H9 (cell line): ENCODE results near the gene ATXN7. TPM values are rescaled to one million over a fixed set of nuclear protein-coding genes. Genes with fewer than 3 reads are reported as not detected.

Experiments
- DNase-seq: peaks from one replicate; pipeline ENCODE4 v3.0.0-alpha.2; 2017
- H2AFZ ChIP-seq: one replicate; pipeline ENCODE4 v1.6.1; 2013; ENCODE audit warnings: mild to moderate bottlenecking, low read length, control low read depth, moderate library complexity
- H2AK5ac ChIP-seq: 2 replicates; pipeline ENCODE4 v1.6.1; 2013; ENCODE audit warnings: low read length, control low read depth, mixed read lengths; ENCODE audit not compliant: insufficient read length
- H2BK120ac ChIP-seq: one replicate; pipeline ENCODE4 v1.6.1; 2013; ENCODE audit warnings: low read depth, mild to moderate bottlenecking, low read length, control low read depth, inconsistent platforms; ENCODE audit not compliant: poor library complexity, severe bottlenecking
- H2BK12ac ChIP-seq: 2 replicates; pipeline ENCODE4 v1.6.1; 2013; ENCODE audit warnings: low read length, control low read depth, mixed read lengths, low read depth; ENCODE audit not compliant: insufficient read length
- H2BK15ac ChIP-seq: 2 replicates; pipeline ENCODE4 v1.6.1; 2013; ENCODE audit warnings: low read depth, low read length, control low read depth
- H2BK20ac ChIP-seq: one replicate; pipeline ENCODE4 v1.6.1; 2013; ENCODE audit warnings: low read depth, mild to moderate bottlenecking, low read length, control low read depth, inconsistent platforms; ENCODE audit not compliant: poor library complexity, severe bottlenecking
- H2BK5ac ChIP-seq: 2 replicates; pipeline ENCODE4 v1.6.1; 2013; ENCODE audit warnings: low read length, control low read depth, mixed read lengths; ENCODE audit not compliant: insufficient read length
- H3K14ac ChIP-seq: 2 replicates; pipeline ENCODE4 v1.6.1; 2013; ENCODE audit warnings: low read length, control low read depth; ENCODE audit not compliant: insufficient read depth
- H3K18ac ChIP-seq: 2 replicates; pipeline ENCODE4 v1.6.1; 2013; ENCODE audit warnings: low read depth, mild to moderate bottlenecking, mixed read lengths, low read length, control low read depth; ENCODE audit not compliant: insufficient read length
- H3K23ac ChIP-seq: 2 replicates; pipeline ENCODE4 v1.6.1; 2013; ENCODE audit warnings: low read length, control low read depth, mixed read lengths, low read depth; ENCODE audit not compliant: insufficient read length
- H3K23me2 ChIP-seq: 2 replicates; pipeline ENCODE4 v1.6.1; 2013; ENCODE audit warnings: low read depth, mild to moderate bottlenecking, mixed read lengths, low read length, control low read depth; ENCODE audit not compliant: insufficient read length, poor library complexity, severe bottlenecking
- H3K27ac ChIP-seq: 2 replicates; pipeline ENCODE4 v1.5.1; 2013; ENCODE audit warnings: low read length, control low read depth, mixed read lengths, low read depth; ENCODE audit not compliant: insufficient read length
- H3K27me3 ChIP-seq: 2 replicates; pipeline ENCODE4 v1.6.1; 2013; ENCODE audit warnings: low read length, control low read depth, inconsistent platforms; ENCODE audit not compliant: insufficient read depth
- H3K4ac ChIP-seq: 2 replicates; pipeline ENCODE4 v1.6.1; 2013; ENCODE audit warnings: low read depth, mild to moderate bottlenecking, control low read depth, inconsistent platforms, low read length, moderate library complexity
- H3K4me1 ChIP-seq: 2 replicates; pipeline ENCODE4 v1.6.1; 2013; ENCODE audit warnings: low read length, control low read depth, inconsistent platforms; ENCODE audit not compliant: insufficient read depth
- H3K4me2 ChIP-seq: 2 replicates; pipeline ENCODE4 v1.6.1; 2013; ENCODE audit warnings: low read length, control low read depth, mixed read lengths; ENCODE audit not compliant: insufficient read length, insufficient read depth
- H3K56ac ChIP-seq: 2 replicates; pipeline ENCODE4 v1.6.1; 2013; ENCODE audit warnings: low read depth, mild to moderate bottlenecking, mixed read lengths, low read length, control low read depth; ENCODE audit not compliant: insufficient read length
- H3K79me1 ChIP-seq: 2 replicates; pipeline ENCODE4 v1.6.1; 2013; ENCODE audit warnings: low read depth, mild to moderate bottlenecking, moderate library complexity, low read length, control low read depth, inconsistent platforms; ENCODE audit not compliant: insufficient read depth, poor library complexity, severe bottlenecking
- H3K79me2 ChIP-seq: 2 replicates; pipeline ENCODE4 v1.6.1; 2013; ENCODE audit warnings: low read length, control low read depth, inconsistent platforms; ENCODE audit not compliant: insufficient read depth
- H3K9ac ChIP-seq: 2 replicates; pipeline ENCODE4 v1.6.1; 2013; ENCODE audit warnings: low read length, control low read depth, mixed read lengths; ENCODE audit not compliant: insufficient read length; ENCODE audit errors: extremely low read depth
- H3K9me3 ChIP-seq: one replicate; pipeline ENCODE4 v1.6.1; 2013; ENCODE audit warnings: low read depth, low read length, inconsistent platforms; ENCODE audit not compliant: control insufficient read depth
- H3T11ph ChIP-seq: one replicate; pipeline ENCODE4 v1.6.1; 2013; ENCODE audit warnings: mild to moderate bottlenecking, low read length, control low read depth, inconsistent platforms
- H4K20me1 ChIP-seq: one replicate; pipeline ENCODE4 v1.6.1; 2013; ENCODE audit not compliant: control insufficient read depth, insufficient read length, insufficient read depth
- H4K5ac ChIP-seq: 2 replicates; pipeline ENCODE4 v1.6.1; 2013; ENCODE audit warnings: low read depth, mild to moderate bottlenecking, mixed read lengths, low read length, control low read depth; ENCODE audit not compliant: insufficient read length
- H4K8ac ChIP-seq: replicated peaks from 2 replicates; pipeline ENCODE4 v1.6.1; 2013; ENCODE audit warnings: low read length, control low read depth, mixed read lengths, low read depth; ENCODE audit not compliant: insufficient read length
- H4K91ac ChIP-seq: 2 replicates; pipeline ENCODE4 v1.6.1; 2013; ENCODE audit warnings: low read depth, mild to moderate bottlenecking, moderate library complexity, mixed read lengths, low read length, control low read depth; ENCODE audit not compliant: insufficient read length
- H3K27ac Mint-ChIP-seq, 3 experiments: 2 replicates in 2 of 3; 3 replicates in 1 of 3; pipeline ENCODE4 v1.8.0; 2020 to 2021; ENCODE audit warnings: mixed read lengths in 3 of 3, mild to moderate bottlenecking in 1 of 3, moderate library complexity in 1 of 3
- H3K27me3 Mint-ChIP-seq: 2 replicates; pipeline ENCODE4 v1.8.0; 2021; ENCODE audit warnings: low read depth, mild to moderate bottlenecking, moderate library complexity, mixed read lengths
- H3K36me3 Mint-ChIP-seq, 3 experiments: 2 replicates in 2 of 3; 3 replicates in 1 of 3; pipeline ENCODE4 v1.8.0; 2020 to 2021; ENCODE audit warnings: low read depth in 3 of 3, mixed read lengths in 3 of 3; ENCODE audit not compliant: insufficient read depth in 1 of 3
- H3K4me1 Mint-ChIP-seq, 2 experiments: 2 replicates each; pipeline ENCODE4 v1.8.0; 2020; ENCODE audit warnings: mixed read lengths in 2 of 2
- H3K4me3 Mint-ChIP-seq, 2 experiments: 2 replicates in 1 of 2; 3 replicates in 1 of 2; pipeline ENCODE4 v1.8.0; 2020 to 2021; ENCODE audit warnings: mild to moderate bottlenecking in 2 of 2, mixed read lengths in 2 of 2, moderate library complexity in 1 of 2
- H3K9me3 Mint-ChIP-seq, 2 experiments: 2 replicates in 1 of 2; 3 replicates in 1 of 2; pipeline ENCODE4 v1.8.0; 2020; ENCODE audit warnings: mild to moderate bottlenecking in 2 of 2, mixed read lengths in 2 of 2, moderate library complexity in 1 of 2
- WGBS: extraction: QIAGEN DNeasy Blood & Tissue Kit; methylation state at CpG from one replicate; pipeline ENCODE4 v1.1.7; 2013; ENCODE audit warnings: missing lambda C conversion rate, low lambda C conversion rate, mixed read lengths; ENCODE audit not compliant: insufficient read length; ENCODE audit errors: extremely low coverage; 5-methylcytosine and 5-hydroxymethylcytosine counted together
- total RNA-seq: library from RNA; stranded (reverse); gene quantifications from 2 replicates; pipeline ENCODE4 v1.2.1, GENCODE V29; 2021
- TF ChIP-seq, protein P1 (sequence below): fragments of 200-600 bp; sonication (generic); conservative IDR thresholded peaks from 3 replicates; pipeline ENCODE4 v1.8.0; 2021; ENCODE audit warnings: antibody characterized with exemption, mild to moderate bottlenecking

Gene ATXN7
- total RNA-seq, 1 experiment from 2014 or later, result 21.5 TPM

DNA sequence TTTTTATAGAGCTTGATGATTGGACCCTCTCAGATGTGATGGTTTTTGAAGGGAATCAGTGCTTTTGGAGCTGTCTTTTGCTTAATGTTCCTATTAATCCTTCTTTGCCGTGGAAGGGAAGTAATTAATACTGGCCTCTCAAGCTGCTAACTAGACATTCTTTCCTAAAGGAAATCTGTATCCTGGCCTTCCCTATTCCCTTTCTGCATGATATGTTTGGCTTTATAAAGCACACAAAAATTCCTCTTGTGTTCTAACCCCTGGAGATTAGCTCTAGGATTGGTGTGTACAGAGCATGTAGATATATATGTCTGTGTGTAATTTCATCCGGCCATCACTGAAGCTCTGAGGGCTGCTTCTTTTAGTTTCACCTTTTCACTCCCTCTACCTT is 6.9 kb downstream of the ATXN7 start:
- Histone ChIP-seq H3K23ac (no peak overlapping the region), H3K18ac (no peak overlapping the region)
- peak overlapping the region in 1 of 3 experiments; percentile 52; a peak in 1 of 7 replicates for H3K27ac Mint-ChIP-seq

More for the DNA sequence above, 6.9 kb downstream of the ATXN7 start:
- H2AK5ac ChIP-seq, result no peak overlapping the region
- no peak overlapping the region for H2BK12ac ChIP-seq
- no peak overlapping the region for H3K4me2 ChIP-seq
- no peak overlapping the region for H2AFZ ChIP-seq
- no peak overlapping the region for H4K91ac ChIP-seq
- no peak overlapping the region for H3K9ac ChIP-seq
- H2BK15ac ChIP-seq, result no peak overlapping the region
- Mint-ChIP-seq H3K27me3 (no peaks in the 10 kb centered on the region), H3K36me3 (peaks cover 0 to 17% (median 16%) of the 10 kb centered on the region in 3 experiments; a peak in 4 of 7 replicates), H3K4me1 (peaks cover 15 to 20% of the 10 kb centered on the region in 2 experiments), H3K9me3 (no peaks in the 10 kb centered on the region), H3K4me3 (no peak overlapping the region)
- no peak overlapping the region for H4K8ac ChIP-seq
- H4K20me1 ChIP-seq, result no peaks in the 10 kb centered on the region
- H2BK20ac ChIP-seq, result no peak overlapping the region
- peaks cover 2% of the 10 kb centered on the region; the same call in 1 of the 2 replicates for H3K79me2 ChIP-seq
- no CpG with 5 or more reads among the region's 2 CpGs for WGBS
- no peak overlapping the region for H3K56ac ChIP-seq
- H3K23me2 ChIP-seq, result no peaks in the 10 kb centered on the region
- H3K27me3 ChIP-seq, result no peaks in the 10 kb centered on the region
- no peak overlapping the region for H2BK5ac ChIP-seq
- peaks cover 4% of the 10 kb centered on the region for H3K79me1 ChIP-seq
- no peak overlapping the region for H3K14ac ChIP-seq
- no peak overlapping the region for H3K4ac ChIP-seq
- TF ChIP-seq, protein P1, sequence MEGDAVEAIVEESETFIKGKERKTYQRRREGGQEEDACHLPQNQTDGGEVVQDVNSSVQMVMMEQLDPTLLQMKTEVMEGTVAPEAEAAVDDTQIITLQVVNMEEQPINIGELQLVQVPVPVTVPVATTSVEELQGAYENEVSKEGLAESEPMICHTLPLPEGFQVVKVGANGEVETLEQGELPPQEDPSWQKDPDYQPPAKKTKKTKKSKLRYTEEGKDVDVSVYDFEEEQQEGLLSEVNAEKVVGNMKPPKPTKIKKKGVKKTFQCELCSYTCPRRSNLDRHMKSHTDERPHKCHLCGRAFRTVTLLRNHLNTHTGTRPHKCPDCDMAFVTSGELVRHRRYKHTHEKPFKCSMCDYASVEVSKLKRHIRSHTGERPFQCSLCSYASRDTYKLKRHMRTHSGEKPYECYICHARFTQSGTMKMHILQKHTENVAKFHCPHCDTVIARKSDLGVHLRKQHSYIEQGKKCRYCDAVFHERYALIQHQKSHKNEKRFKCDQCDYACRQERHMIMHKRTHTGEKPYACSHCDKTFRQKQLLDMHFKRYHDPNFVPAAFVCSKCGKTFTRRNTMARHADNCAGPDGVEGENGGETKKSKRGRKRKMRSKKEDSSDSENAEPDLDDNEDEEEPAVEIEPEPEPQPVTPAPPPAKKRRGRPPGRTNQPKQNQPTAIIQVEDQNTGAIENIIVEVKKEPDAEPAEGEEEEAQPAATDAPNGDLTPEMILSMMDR, result no peak
- no peaks in the 10 kb centered on the region for H3K9me3 ChIP-seq
- no peak overlapping the region for H3K27ac ChIP-seq
- H2BK120ac ChIP-seq, result no peak overlapping the region
- H3K4me1 ChIP-seq, result peaks cover 9% of the 10 kb centered on the region
- no peak for DNase-seq
- no peak overlapping the region for H3T11ph ChIP-seq
- no peak overlapping the region for H4K5ac ChIP-seq
